Astrocyte of the cerebellum (primary cell): Measurements from ENCODE around the gene LPXN.
"Not testable (repeated sequence)": the region's sequence is repeated elsewhere in the genome, so short reads cannot be mapped to it uniquely, and the experiment has no call there.

Experiments
- DNase-seq: peaks from one replicate; pipeline ENCODE4 v3.0.0-alpha.2; 2011; ENCODE audit warnings: low read depth
- H3K4me3 ChIP-seq: 2 replicates; pipeline ENCODE4 v1.5.1; 2011; ENCODE audit warnings: mild to moderate bottlenecking, low read depth, low read length, moderate library complexity
- in situ Hi-C: cut with HindIII; loops from 2 replicates; pipeline ENCODE4 v1.10.0; 2017; ENCODE audit warnings: low sequenced_read_pairs
- TF ChIP-seq, protein P1 (sequence below): IDR thresholded peaks from 2 replicates; pipeline ENCODE4 v1.5.1; 2012; ENCODE audit warnings: low read length, low read depth, moderate library complexity, mild to moderate bottlenecking; ENCODE audit errors: missing control alignments

The LPXN gene

DNA sequence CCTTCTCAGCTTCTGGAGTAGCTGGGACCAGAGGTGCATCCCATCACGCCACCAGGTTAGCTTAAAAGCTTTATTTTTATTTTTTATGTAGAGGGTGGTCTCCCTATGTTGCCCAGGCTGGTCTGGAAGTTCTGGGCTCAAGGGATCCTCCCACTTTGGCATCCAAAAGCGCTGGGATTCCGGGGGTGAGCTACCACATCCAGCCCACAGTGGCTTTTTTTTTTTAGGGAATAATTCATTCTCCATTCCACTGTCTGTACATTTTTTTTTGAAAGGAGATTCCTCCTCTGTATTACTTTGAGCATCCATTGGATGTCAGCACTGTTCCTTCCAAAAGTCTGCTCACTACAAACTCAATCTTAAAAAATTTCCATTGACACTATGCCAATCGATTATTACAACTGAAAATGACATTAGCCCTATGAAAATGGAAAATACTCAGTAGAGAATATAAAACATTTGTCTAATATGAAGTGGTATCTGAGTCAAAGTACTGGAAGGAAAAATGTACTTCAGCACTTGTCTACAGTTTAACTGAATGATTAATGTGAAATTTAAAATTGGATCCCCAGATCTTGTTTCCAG, 1.3 kb upstream of the LPXN start:
- in situ Hi-C loops = no loop called here
- TF ChIP-seq, protein P1, sequence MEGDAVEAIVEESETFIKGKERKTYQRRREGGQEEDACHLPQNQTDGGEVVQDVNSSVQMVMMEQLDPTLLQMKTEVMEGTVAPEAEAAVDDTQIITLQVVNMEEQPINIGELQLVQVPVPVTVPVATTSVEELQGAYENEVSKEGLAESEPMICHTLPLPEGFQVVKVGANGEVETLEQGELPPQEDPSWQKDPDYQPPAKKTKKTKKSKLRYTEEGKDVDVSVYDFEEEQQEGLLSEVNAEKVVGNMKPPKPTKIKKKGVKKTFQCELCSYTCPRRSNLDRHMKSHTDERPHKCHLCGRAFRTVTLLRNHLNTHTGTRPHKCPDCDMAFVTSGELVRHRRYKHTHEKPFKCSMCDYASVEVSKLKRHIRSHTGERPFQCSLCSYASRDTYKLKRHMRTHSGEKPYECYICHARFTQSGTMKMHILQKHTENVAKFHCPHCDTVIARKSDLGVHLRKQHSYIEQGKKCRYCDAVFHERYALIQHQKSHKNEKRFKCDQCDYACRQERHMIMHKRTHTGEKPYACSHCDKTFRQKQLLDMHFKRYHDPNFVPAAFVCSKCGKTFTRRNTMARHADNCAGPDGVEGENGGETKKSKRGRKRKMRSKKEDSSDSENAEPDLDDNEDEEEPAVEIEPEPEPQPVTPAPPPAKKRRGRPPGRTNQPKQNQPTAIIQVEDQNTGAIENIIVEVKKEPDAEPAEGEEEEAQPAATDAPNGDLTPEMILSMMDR = peak; percentile 52
- H3K4me3 ChIP-seq = peak overlapping the region; percentile 86
- peak; percentile 31 for DNase-seq

DNA sequence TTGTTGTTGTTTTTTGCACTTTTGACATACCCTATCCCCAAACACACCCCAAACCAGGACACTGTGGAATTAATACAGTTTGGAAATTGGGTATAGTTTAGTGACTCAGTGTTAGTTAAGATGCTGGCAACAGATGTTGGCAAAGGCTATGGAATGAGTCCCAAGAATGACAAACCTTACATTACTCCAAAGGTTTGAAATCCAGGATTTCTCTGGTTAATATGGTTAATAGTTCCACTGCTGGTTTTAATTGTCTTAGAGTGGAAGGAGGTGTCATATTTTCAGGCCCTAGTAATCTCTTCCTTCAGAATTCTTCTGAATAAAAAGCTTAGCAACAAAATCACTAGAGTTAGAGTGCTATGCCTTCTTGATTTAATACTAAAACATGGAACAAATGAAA, 775 bp downstream of the LPXN start:
- DNase-seq = peak; percentile 18
- TF ChIP-seq, protein P1 = no peak
- H3K4me3 ChIP-seq = no peak overlapping the region
- in situ Hi-C loops = no loop called here

DNA sequence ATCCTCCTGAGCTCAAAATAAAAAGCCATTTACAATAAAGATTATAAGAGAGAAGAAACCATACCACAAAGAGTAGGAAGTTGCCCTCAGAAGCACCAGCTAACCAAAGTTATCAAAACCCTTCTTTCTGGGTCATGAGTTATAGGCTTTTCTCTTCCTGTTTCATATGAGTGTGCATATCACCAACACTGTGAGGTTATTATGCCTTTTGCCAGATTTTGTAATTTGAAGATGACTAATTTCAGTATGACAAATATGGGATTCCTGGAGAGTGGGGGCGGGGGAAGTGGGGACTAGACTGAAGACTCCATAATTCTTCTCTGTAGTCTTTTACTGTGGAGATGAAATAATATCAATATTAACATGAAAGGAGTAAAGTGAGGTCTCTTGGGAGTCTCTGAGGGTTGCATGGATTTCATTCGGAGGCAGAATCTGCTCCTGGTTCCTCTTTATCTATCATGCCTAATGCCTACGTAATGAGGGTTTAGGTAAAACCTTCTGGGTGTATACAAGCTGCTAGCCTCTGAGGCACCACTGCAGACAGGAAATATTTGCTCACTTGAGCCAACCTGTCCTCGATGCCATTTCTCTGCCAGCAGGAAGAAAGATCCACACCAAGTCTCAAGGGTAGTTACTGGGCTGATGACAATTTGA, 2.1 kb downstream of the LPXN start:
- peak; percentile 23 for DNase-seq
- TF ChIP-seq, protein P1 = no peak
- in situ Hi-C loops = no loop called here
- no peak overlapping the region for H3K4me3 ChIP-seq

DNA sequence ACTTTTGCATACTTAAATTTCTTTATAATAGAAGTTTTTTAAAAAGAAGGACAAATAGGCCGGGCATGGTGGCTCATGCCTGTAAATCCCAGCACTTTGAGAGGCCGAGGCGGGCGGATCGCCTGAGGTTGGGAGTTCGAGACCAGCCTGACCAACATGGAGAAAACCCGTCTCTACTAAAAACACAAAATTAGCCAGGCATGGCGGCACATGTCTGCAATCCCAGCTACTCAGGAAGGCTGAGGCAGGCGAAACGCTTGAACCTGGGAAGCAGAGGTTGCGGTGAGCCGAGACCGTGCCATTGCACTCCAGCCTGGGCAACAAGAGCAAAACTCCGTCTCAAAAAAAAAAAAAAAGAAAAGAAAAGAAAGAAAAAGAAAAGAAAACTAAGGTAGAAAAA, 2.8 kb downstream of the LPXN start:
- DNase-seq, H3K4me3 ChIP-seq, in situ Hi-C loops: not testable (repeated sequence)

DNA sequence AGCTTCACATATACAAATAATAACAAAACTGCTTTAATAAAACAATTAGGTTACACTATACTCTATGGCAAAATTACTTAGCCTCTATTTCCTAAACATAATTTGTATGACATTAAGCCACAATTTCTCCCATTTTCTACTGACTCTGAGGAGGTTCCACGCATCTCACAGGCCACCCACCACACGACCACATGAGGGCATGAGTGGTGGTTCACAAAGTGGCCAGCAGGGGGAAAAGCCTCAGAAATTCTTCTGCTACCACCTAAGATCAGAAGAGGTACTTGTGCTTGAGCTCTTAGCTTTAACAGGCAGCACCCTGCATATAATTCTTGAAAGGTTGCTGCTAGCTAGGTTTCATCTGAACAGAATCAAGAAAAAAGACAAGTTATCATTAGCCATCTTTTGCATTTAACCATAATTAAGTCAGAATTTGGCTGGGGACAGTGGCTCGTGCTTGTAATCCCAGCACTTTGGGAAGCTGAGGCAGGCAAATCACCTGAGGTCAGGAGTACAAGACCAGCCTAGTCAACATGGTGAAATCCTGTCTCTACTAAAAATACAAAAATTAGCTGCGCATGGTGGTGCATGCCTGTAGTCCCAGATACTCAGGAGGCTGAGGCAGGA, 7.7 kb downstream of the LPXN start:
- H3K4me3 ChIP-seq = no peak overlapping the region
- TF ChIP-seq, protein P1 = peak; percentile 90
- peak; percentile 31 for DNase-seq
- in situ Hi-C loops = no loop called here

DNA sequence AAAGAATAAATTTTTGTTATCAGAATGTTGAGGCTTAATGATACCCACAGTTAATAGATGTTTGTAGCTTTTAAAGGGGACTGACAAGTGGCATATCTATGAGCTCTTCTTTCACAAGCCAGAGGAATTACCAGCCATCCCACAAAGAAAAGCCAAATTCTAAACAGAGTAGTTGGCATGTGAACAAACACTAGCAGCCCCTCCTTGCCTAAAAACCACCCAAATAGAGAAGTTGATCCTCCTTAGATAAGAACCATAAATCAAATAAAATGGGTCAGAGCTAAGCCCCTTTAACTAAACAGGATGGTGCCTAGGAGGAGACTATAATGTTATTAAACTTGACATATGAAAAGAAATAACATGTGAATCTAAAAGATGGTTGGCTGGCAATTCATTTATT, 11.4 kb downstream of the LPXN start:
- no peak for DNase-seq
- no peak overlapping the region for H3K4me3 ChIP-seq
- TF ChIP-seq, protein P1 = no peak
- in situ Hi-C loops = no loop called here

DNA sequence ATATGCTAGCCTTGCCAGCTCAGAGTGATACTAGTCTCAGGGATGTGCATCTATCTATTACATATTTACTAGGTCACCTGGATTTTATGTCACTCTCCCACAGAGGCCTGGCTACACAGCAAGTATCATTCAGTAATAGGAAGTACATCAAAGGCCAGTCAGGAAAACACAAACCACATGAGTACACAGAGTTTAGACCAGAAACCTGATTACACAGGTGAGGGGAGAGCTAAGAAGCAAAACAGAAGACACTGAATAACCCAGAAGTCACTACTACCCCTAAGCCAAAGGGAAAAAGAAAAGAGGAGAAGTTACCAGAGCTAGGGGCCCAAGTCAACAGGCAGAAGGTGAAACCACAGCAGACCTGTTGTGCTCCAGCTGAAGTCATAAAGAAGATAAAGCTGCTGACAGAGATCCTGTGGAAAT, 13.3 kb downstream of the LPXN start:
- no peak overlapping the region for H3K4me3 ChIP-seq
- in situ Hi-C loops = no loop called here
- TF ChIP-seq, protein P1 = no peak

More for the DNA sequence above, 13.3 kb downstream of the LPXN start:
- no peak for DNase-seq
